Mammary epithelial cell (primary cell): Measurements from ENCODE around the gene CSTPP1.

Source experiments
- EZH2 ChIP-seq: IDR thresholded peaks from 2 replicates; pipeline ENCODE4 v1.6.1; 2012; ENCODE audit warnings: low read length, inconsistent platforms, borderline replicate concordance
- TF ChIP-seq, protein P1 (sequence below), 2 donors: IDR thresholded peaks in 1 of 2; conservative IDR thresholded peaks in 1 of 2; 2 replicates each; pipeline ENCODE4 v1.5.1; 2011 to 2012; ENCODE audit warnings: inconsistent platforms in 2 of 2, low read length in 2 of 2, mild to moderate bottlenecking in 2 of 2, control low read depth in 1 of 2, low read depth in 1 of 2; ENCODE audit not compliant: insufficient read depth in 1 of 2; ENCODE audit errors: extremely low read depth in 1 of 2

DNA sequence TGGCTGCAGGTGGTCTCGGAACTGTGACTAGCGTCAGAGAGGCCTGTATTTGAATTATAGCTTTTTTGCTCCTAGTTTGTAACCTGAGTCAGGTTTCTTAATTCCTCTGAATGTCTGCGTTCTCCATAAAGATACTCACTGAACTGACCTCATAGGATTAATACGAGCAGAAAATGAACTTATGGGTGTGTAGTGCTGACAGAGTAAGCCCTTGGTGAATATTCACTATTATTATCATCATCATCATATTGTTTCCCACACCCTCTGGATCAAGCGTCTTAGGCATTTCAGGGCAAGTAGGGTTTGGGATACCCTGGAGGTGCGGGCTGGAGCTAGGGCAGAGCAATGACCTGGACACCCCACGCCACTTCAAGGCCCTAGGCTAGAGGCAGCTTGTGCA, 211.1 kb downstream of the CSTPP1 start:
- TF ChIP-seq, protein P1, sequence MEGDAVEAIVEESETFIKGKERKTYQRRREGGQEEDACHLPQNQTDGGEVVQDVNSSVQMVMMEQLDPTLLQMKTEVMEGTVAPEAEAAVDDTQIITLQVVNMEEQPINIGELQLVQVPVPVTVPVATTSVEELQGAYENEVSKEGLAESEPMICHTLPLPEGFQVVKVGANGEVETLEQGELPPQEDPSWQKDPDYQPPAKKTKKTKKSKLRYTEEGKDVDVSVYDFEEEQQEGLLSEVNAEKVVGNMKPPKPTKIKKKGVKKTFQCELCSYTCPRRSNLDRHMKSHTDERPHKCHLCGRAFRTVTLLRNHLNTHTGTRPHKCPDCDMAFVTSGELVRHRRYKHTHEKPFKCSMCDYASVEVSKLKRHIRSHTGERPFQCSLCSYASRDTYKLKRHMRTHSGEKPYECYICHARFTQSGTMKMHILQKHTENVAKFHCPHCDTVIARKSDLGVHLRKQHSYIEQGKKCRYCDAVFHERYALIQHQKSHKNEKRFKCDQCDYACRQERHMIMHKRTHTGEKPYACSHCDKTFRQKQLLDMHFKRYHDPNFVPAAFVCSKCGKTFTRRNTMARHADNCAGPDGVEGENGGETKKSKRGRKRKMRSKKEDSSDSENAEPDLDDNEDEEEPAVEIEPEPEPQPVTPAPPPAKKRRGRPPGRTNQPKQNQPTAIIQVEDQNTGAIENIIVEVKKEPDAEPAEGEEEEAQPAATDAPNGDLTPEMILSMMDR (conservative IDR thresholded peaks at IDR 0.05 in 1 of 2, IDR thresholded peaks at IDR 0.05 in 1 of 2; ENCODE audit: extremely low read depth in 1 of 2, insufficient read depth in 1 of 2, low read depth in 1 of 2, low read length in 2 of 2) = no peak
- TF ChIP-seq EZH2 = no peak
